Tibial artery (tissue), 4 donors: ENCODE data around the gene TARP.

Experiments used
- DNase-seq, 2 donors: peaks; one replicate each; pipeline ENCODE4 v3.0.0-alpha.2; 2019
- H3K27ac ChIP-seq, 2 donors: fragments of 200-600 bp; sonication (generic) in 1 of 2; 1 replicate in 1 of 2; 2 replicates in 1 of 2; pipeline ENCODE4 v1.5.1; 2018 to 2019; ENCODE audit warnings: mild to moderate bottlenecking in 1 of 2
- H3K27me3 ChIP-seq, 2 donors: fragments of 200-600 bp; sonication (generic) in 1 of 2; one replicate each; pipeline versions ENCODE4 v1.5.1 to v1.6.0; 2016 to 2019
- H3K36me3 ChIP-seq, 3 donors: fragments of 200-600 bp; sonication (generic) in 2 of 3; one replicate each; pipeline ENCODE4 v1.5.1; 2016 to 2019; ENCODE audit warnings: mild to moderate bottlenecking in 2 of 3
- H3K4me1 ChIP-seq, 4 donors: fragments of 200-600 bp; sonication (generic) in 2 of 4; 1 replicate in 3 of 4; 2 replicates in 1 of 4; pipeline ENCODE4 v1.5.1; 2016 to 2019
- H3K4me3 ChIP-seq, 2 donors: fragments of 200-600 bp; sonication (generic) in 1 of 2; 1 replicate in 1 of 2; 2 replicates in 1 of 2; pipeline ENCODE4 v1.5.1; 2018 to 2019; ENCODE audit warnings: mild to moderate bottlenecking in 2 of 2
- H3K9me3 ChIP-seq, 3 donors: fragments of 200-600 bp; sonication (generic) in 1 of 3; one replicate each; pipeline ENCODE4 v1.5.1; 2016 to 2019
- CTCF ChIP-seq, 2 experiments: fragments of 200-600 bp in 1 of 2; fragments of 450-650 bp in 1 of 2; IDR thresholded peaks; one replicate each; pipeline ENCODE4 v1.5.1; 2017 to 2019; ENCODE audit warnings: antibody characterized with exemption in 2 of 2, mild to moderate bottlenecking in 1 of 2, moderate library complexity in 1 of 2
- intact Hi-C: fragments of 100-400 bp; cut with DNase I; formaldehyde crosslinking; loops from one replicate; pipeline ENCODE4 v1.15.0; 2023; ENCODE audit warnings: low total_unique reads

The TARP gene

GRCh38 chr7:38316733-38317360 lies 43.4 kb upstream of the TARP start:
- H3K4me3 ChIP-seq: no peak overlapping the region
- TF ChIP-seq CTCF (IDR thresholded peaks at IDR 0.05): no peak
- DNase-seq: no peak
- intact Hi-C loops: no loop called here
- no peaks in the 10 kb centered on the region for H3K4me1 ChIP-seq
- no peaks in the 10 kb centered on the region for H3K9me3 ChIP-seq
- no peak overlapping the region for H3K27ac ChIP-seq
- H3K36me3 ChIP-seq: no peaks in the 10 kb centered on the region
- H3K27me3 ChIP-seq: no peaks in the 10 kb centered on the region

- Histone ChIP-seq H3K4me3 (no peak overlapping the region), H3K27ac (no peak overlapping the region)
Observed at GRCh38 chr7:38315410-38315809, 42.0 kb upstream of the TARP start.

GRCh38 chr7:38312821-38313220 lies 39.4 kb upstream of the TARP start:
- intact Hi-C loops: no loop called here
- no peaks in the 10 kb centered on the region for H3K36me3 ChIP-seq
- H3K27me3 ChIP-seq: peaks cover 0 to 5% of the 10 kb centered on the region in 2 donors
- H3K4me1 ChIP-seq: peaks cover 0 to 15% (median 2%) of the 10 kb centered on the region in 4 donors
- no peak overlapping the region for H3K4me3 ChIP-seq
- DNase-seq: no peak
- no peak for TF ChIP-seq CTCF (IDR thresholded peaks at IDR 0.05)
- no peaks in the 10 kb centered on the region for H3K9me3 ChIP-seq
- no peak overlapping the region for H3K27ac ChIP-seq

More at GRCh38 chr7:38315410-38315809, 42.0 kb upstream of the TARP start:
- Histone ChIP-seq H3K36me3 (no peaks in the 10 kb centered on the region), H3K4me1 (peaks cover 0 to 13% (median 2%) of the 10 kb centered on the region in 4 donors), H3K9me3 (no peaks in the 10 kb centered on the region), H3K27me3 (peaks cover 0 to 5% of the 10 kb centered on the region in 2 donors)
- intact Hi-C loops: no loop called here
- DNase-seq: no peak
- TF ChIP-seq CTCF (IDR thresholded peaks at IDR 0.05): no peak

- H3K36me3 ChIP-seq: no peaks in the 10 kb centered on the region
- intact Hi-C loops: no loop called here
- no peak for DNase-seq
- H3K27ac ChIP-seq: no peak overlapping the region
- peak overlapping the region; percentile 45 to 47 for H3K4me3 ChIP-seq
- H3K4me1 ChIP-seq: peaks cover 0 to 15% (median 2%) of the 10 kb centered on the region in 4 donors
- no peak for TF ChIP-seq CTCF (IDR thresholded peaks at IDR 0.05)
- peaks cover 0 to 5% of the 10 kb centered on the region in 2 donors for H3K27me3 ChIP-seq
- H3K9me3 ChIP-seq: no peaks in the 10 kb centered on the region
Observed at GRCh38 chr7:38311329-38311937, 38.0 kb upstream of the TARP start.

- Histone ChIP-seq H3K27me3 (peaks cover 0 to 5% of the 10 kb centered on the region in 2 donors), H3K4me3 (peak overlapping the region; percentile 45 to 47), H3K27ac (no peak overlapping the region), H3K4me1 (peaks cover 0 to 15% (median 2%) of the 10 kb centered on the region in 4 donors), H3K36me3 (no peaks in the 10 kb centered on the region), H3K9me3 (no peaks in the 10 kb centered on the region)
- peak in 1 of 2 donors; percentile 65 for DNase-seq
- TF ChIP-seq CTCF (IDR thresholded peaks at IDR 0.05): no peak
- intact Hi-C loops: no loop called here
Observed at GRCh38 chr7:38310591-38311101, 37.2 kb upstream of the TARP start.
